OCI-LY3 (cell line): Measurements from ENCODE around the gene CCDC137.

Experiments
- CTCF ChIP-seq: fragments of 200-600, 300-600 bp; sonication (generic); IDR thresholded peaks from 2 replicates; pipeline ENCODE4 v1.5.1; 2014; ENCODE audit warnings: antibody characterized with exemption, low read length, low read depth
- EZH2phosphoT487 ChIP-seq: fragments of 200-600 bp; shearing (Covaris generic); IDR thresholded peaks from 2 replicates; pipeline ENCODE4 v1.6.1; 2018; ENCODE audit warnings: antibody characterized with exemption, mixed run types, low read depth

- TF ChIP-seq CTCF (no peak), EZH2phosphoT487 (no peak)
Observed at GRCh38 chr17:81659038-81659437, 7.5 kb upstream of the CCDC137 start.
